Left lung (tissue), 10 donors: ENCODE data around the gene TMEM212. TPM values are rescaled to one million over a fixed set of nuclear protein-coding genes. Genes with fewer than 3 reads are reported as not detected.

ENCODE experiments used
- ATAC-seq: fragments of 200-7000 bp; cut with Tn5 transposase; one replicate; pipeline ENCODE4 v1.9.1; 2020; ENCODE audit warnings: moderate library complexity
- DNase-seq, 4 donors: peaks; one replicate each; pipeline ENCODE4 v3.0.0-alpha.2; 2013 to 2020
- H3K27ac ChIP-seq, 2 donors: fragments of 200-600 bp; sonication (generic) in 1 of 2; one replicate each; pipeline versions ENCODE4 v1.5.0 to v1.8.0; 2020 to 2021
- H3K27me3 ChIP-seq, 2 donors: fragments of 200-600 bp; sonication (generic) in 1 of 2; one replicate each; pipeline versions ENCODE4 v1.5.0 to v1.8.0; 2020 to 2021
- H3K36me3 ChIP-seq, 2 donors: fragments of 200-600 bp; sonication (generic) in 1 of 2; one replicate each; pipeline versions ENCODE4 v1.5.0 to v1.8.0; 2020 to 2021
- H3K4me1 ChIP-seq, 2 donors: fragments of 200-600 bp; one replicate each; pipeline ENCODE4 v1.8.0; 2021
- H3K4me3 ChIP-seq, 2 donors: fragments of 200-600 bp; sonication (generic) in 1 of 2; one replicate each; pipeline versions ENCODE4 v1.5.0 to v1.8.0; 2020 to 2021; ENCODE audit warnings: mild to moderate bottlenecking in 1 of 2
- H3K9me3 ChIP-seq, 2 donors: fragments of 200-600 bp; sonication (generic) in 1 of 2; one replicate each; pipeline versions ENCODE4 v1.5.0 to v1.8.0; 2020 to 2021
- CTCF ChIP-seq, 2 donors: fragments of 200-600 bp; sonication (generic) in 1 of 2; IDR thresholded peaks; one replicate each; pipeline versions ENCODE4 v1.5.0 to v1.8.0; 2021; ENCODE audit warnings: antibody characterized with exemption in 2 of 2
- intact Hi-C, 2 donors: fragments of 100-400 bp; cut with DNase I; formaldehyde crosslinking; loops; one replicate each; pipeline versions ENCODE4 v1.11.2 to v1.14.2; 2022
- polyA plus RNA-seq, 6 donors: library from polyadenylated mRNA; unstranded; fragments of 120-200 nt; gene quantifications; one replicate each; pipeline ENCODE4 v1.2.1, GENCODE V29; 2013; ENCODE audit not compliant: insufficient read length in 6 of 6
- total RNA-seq, 2 donors: library from RNA; stranded (reverse); fragmentation: NEBNext Ultra II Directional; extraction: Animal tissue kit (Norgen Biotek cat#: 25700); gene quantifications; one replicate each; pipeline ENCODE4 v1.2.1, GENCODE V29; 2021
- donor health status: DM: no; HTN: yes; CAD: no.
- donor health status: DM: no; HTN: no; CAD: no.

Gene TMEM212
- total and polyA plus RNA-seq, 8 donors, result 0.50 to 6.2 (median 3.2) TPM; not detected in 1

- TF ChIP-seq CTCF (IDR thresholded peaks at IDR 0.05), result no peak
- H3K36me3 ChIP-seq, result no peaks in the 10 kb centered on the region
- no peak for DNase-seq
- H3K27ac ChIP-seq, result no peak overlapping the region
- no peak for ATAC-seq
- peaks cover 12 to 31% of the 10 kb centered on the region in 2 donors for H3K4me1 ChIP-seq
- H3K27me3 ChIP-seq, result no peaks in the 10 kb centered on the region
- H3K9me3 ChIP-seq, result no peaks in the 10 kb centered on the region
- intact Hi-C loops, result no loop called here
- no peak overlapping the region for H3K4me3 ChIP-seq
Observed at GRCh38 chr3:171879472-171879871, 36.3 kb downstream of the TMEM212 start.

- H3K9me3 ChIP-seq, result no peaks in the 10 kb centered on the region
- ATAC-seq (no peak), DNase-seq (no peak)
- no peak overlapping the region for H3K27ac ChIP-seq
- no peaks in the 10 kb centered on the region for H3K27me3 ChIP-seq
- H3K4me3 ChIP-seq, result no peak overlapping the region
- intact Hi-C loops, result no loop called here
- peaks cover 4 to 22% of the 10 kb centered on the region in 2 donors for H3K4me1 ChIP-seq
- no peak for TF ChIP-seq CTCF (IDR thresholded peaks at IDR 0.05)
- no peaks in the 10 kb centered on the region for H3K36me3 ChIP-seq
Observed at GRCh38 chr3:171880101-171880870, 37.1 kb downstream of the TMEM212 start.

- no peaks in the 10 kb centered on the region for H3K9me3 ChIP-seq
- DNase-seq (no peak), ATAC-seq (no peak)
- no peak overlapping the region for H3K4me3 ChIP-seq
- no peaks in the 10 kb centered on the region for H3K36me3 ChIP-seq
- intact Hi-C loops, result no loop called here
- H3K27me3 ChIP-seq, result no peaks in the 10 kb centered on the region
- H3K4me1 ChIP-seq, result peaks cover 2 to 14% of the 10 kb centered on the region in 2 donors
- no peak overlapping the region for H3K27ac ChIP-seq
- TF ChIP-seq CTCF (IDR thresholded peaks at IDR 0.05), result no peak
Observed at GRCh38 chr3:171881251-171881650, 38.1 kb downstream of the TMEM212 start.

GRCh38 chr3:171883257-171883892, 40.2 kb downstream of the TMEM212 start:
- intact Hi-C loops, result no loop called here

More at GRCh38 chr3:171883257-171883892, 40.2 kb downstream of the TMEM212 start:
- DNase-seq (no peak), ATAC-seq (no peak)
- no peaks in the 10 kb centered on the region for H3K27me3 ChIP-seq
- H3K36me3 ChIP-seq, result no peaks in the 10 kb centered on the region
- H3K4me1 ChIP-seq, result peaks cover 0 to 4% of the 10 kb centered on the region in 2 donors
- no peak for TF ChIP-seq CTCF (IDR thresholded peaks at IDR 0.05)
- H3K4me3 ChIP-seq, result no peak overlapping the region
- H3K9me3 ChIP-seq, result no peaks in the 10 kb centered on the region
- H3K27ac ChIP-seq, result no peak overlapping the region
